ENCODE results near the gene TMX1. TPM values are rescaled to one million over a fixed set of nuclear protein-coding genes. Genes with fewer than 3 reads are reported as not detected.

Gene TMX1
- total and polyA plus RNA-seq, 2 experiments from 2014 or later: 61.5 to 126 TPM

GRCh38 chr14:51261151-51261550, 21.1 kb downstream of the TMX1 start:
- Histone ChIP-seq H3K27ac (ENCODE audit: low read depth) (no peak overlapping the region), H4K20me1 (replicated peaks; ENCODE audit: insufficient read depth) (peaks cover 15% of the 10 kb centered on the region), H3K4me2 (no peak overlapping the region), H2AFZ (no peak overlapping the region), H3K36me3 (ENCODE audit: insufficient read depth) (peaks cover 22% of the 10 kb centered on the region; the same call in 1 of the 2 replicates), H3K79me2 (replicated peaks; ENCODE audit: insufficient read depth) (peaks cover 21% of the 10 kb centered on the region), H3K9me2 (ENCODE audit: insufficient read depth) (no peaks in the 10 kb centered on the region), H3F3A (replicated peaks; ENCODE audit: low read depth) (no peaks in the 10 kb centered on the region), H3K4me1 (ENCODE audit: insufficient read depth) (no peaks in the 10 kb centered on the region), H3K4me3 (no peak overlapping the region), H3K27me3 (ENCODE audit: insufficient read depth) (no peaks in the 10 kb centered on the region)
- no peak for DNase-seq (ENCODE audit: low spot score)
- Mint-ChIP-seq H3K4me3 (no peak overlapping the region), H3K27ac (0 out of 2 replicates have a peak overlapping the region, but pooled peaks have one; percentile 29), H3K27me3 (ENCODE audit: insufficient read depth, low read depth, poor library complexity) (no peaks in the 10 kb centered on the region), H3K4me1 (no peaks in the 10 kb centered on the region; the same call in 1 of the 3 replicates), H3K9me3 (no peaks in the 10 kb centered on the region), H3K36me3 (ENCODE audit: low read depth) (peaks cover 39% of the 10 kb centered on the region; the same call in 2 of the 3 replicates)
- no peak for ATAC-seq
- TF ChIP-seq EZH2 (IDR thresholded peaks at IDR 0.05; ENCODE audit: low read depth, unreplicated experiment) (no peak), POLR2AphosphoS5 (IDR thresholded peaks at IDR 0.05; ENCODE audit: low read depth) (no peak), ZNF331 (CRISPR knock-in tag; IDR thresholded peaks at IDR 0.05; ENCODE audit: low read depth) (no peak), JUNB (IDR thresholded peaks at IDR 0.05; ENCODE audit: unreplicated experiment) (no peak), ZNF114 (CRISPR knock-in tag; IDR thresholded peaks at IDR 0.05) (no peak), REST (IDR thresholded peaks at IDR 0.05; ENCODE audit: unreplicated experiment) (no peak), STAT1 (IDR thresholded peaks at IDR 0.05; ENCODE audit: unreplicated experiment) (no peak), ETS1 (IDR thresholded peaks at IDR 0.05) (no peak)

GRCh38 chr14:51262868-51263267, 22.8 kb downstream of the TMX1 start:
- Histone ChIP-seq H4K20me1 (replicated peaks; ENCODE audit: insufficient read depth) (peaks cover 7% of the 10 kb centered on the region), H3K9me2 (ENCODE audit: insufficient read depth) (no peaks in the 10 kb centered on the region), H2AFZ (no peak overlapping the region), H3K4me1 (ENCODE audit: insufficient read depth) (no peaks in the 10 kb centered on the region), H3K36me3 (ENCODE audit: insufficient read depth) (peaks cover 10% of the 10 kb centered on the region; the same call in 1 of the 2 replicates), H3K4me3 (no peak overlapping the region), H3K27me3 (ENCODE audit: insufficient read depth) (no peaks in the 10 kb centered on the region), H3K27ac (ENCODE audit: low read depth) (no peak overlapping the region), H3K4me2 (no peak overlapping the region), H3F3A (replicated peaks; ENCODE audit: low read depth) (no peaks in the 10 kb centered on the region), H3K79me2 (replicated peaks; ENCODE audit: insufficient read depth) (peaks cover 21% of the 10 kb centered on the region)
- Mint-ChIP-seq H3K4me3 (no peak overlapping the region), H3K36me3 (ENCODE audit: low read depth) (peaks cover 25% of the 10 kb centered on the region; the same call in 2 of the 3 replicates), H3K27me3 (ENCODE audit: insufficient read depth, low read depth, poor library complexity) (no peaks in the 10 kb centered on the region), H3K4me1 (no peaks in the 10 kb centered on the region; the same call in 1 of the 3 replicates), H3K9me3 (no peaks in the 10 kb centered on the region), H3K27ac (peak overlapping the region; percentile 56; the same call in 1 of the 2 replicates)
- ATAC-seq (no peak), DNase-seq (ENCODE audit: low spot score) (no peak)
- TF ChIP-seq ETS1 (IDR thresholded peaks at IDR 0.05) (no peak), STAT1 (IDR thresholded peaks at IDR 0.05; ENCODE audit: unreplicated experiment) (no peak), CREB1 (CRISPR knock-in tag; IDR thresholded peaks at IDR 0.05; ENCODE audit: low read depth) (no peak), CTCF (conservative IDR thresholded peaks at IDR 0.05; ENCODE audit: low read depth in 2 of 2) (no peak), ZNF331 (CRISPR knock-in tag; IDR thresholded peaks at IDR 0.05; ENCODE audit: low read depth) (no peak), ZNF114 (CRISPR knock-in tag; IDR thresholded peaks at IDR 0.05) (no peak)

Data from GM23338 (cell line).